Esophagus squamous epithelium (tissue), 4 donors: ENCODE results near the gene ADGRV1.

Source experiments
- CTCF ChIP-seq, 6 experiments: fragments of 450-650 bp in 4 of 6; fragments of 200-600 bp in 2 of 6; sonication (generic) in 2 of 6; IDR thresholded peaks; one replicate each; pipeline ENCODE4 v1.5.1; 2016 to 2019; ENCODE audit warnings: antibody characterized with exemption in 6 of 6, mild to moderate bottlenecking in 4 of 6, moderate library complexity in 4 of 6
- POLR2A ChIP-seq, 4 donors: fragments of 450-650 bp; IDR thresholded peaks; one replicate each; pipeline ENCODE4 v1.6.1; 2017; ENCODE audit warnings: antibody characterized with exemption in 4 of 4, mild to moderate bottlenecking in 4 of 4, moderate library complexity in 3 of 4

- TF ChIP-seq POLR2A (IDR thresholded peaks at IDR 0.05) (no peak), CTCF (IDR thresholded peaks at IDR 0.05) (no peak)
These were observed 69.9 kb downstream of the ADGRV1 start for GRCh38 chr5:90628492-90628891.
